Ovary (tissue), 9 donors: ENCODE data around the gene MAP3K12. TPM values are rescaled to one million over a fixed set of nuclear protein-coding genes. Genes with fewer than 3 reads are reported as not detected.

ENCODE experiments used
- DNase-seq, 5 donors: peaks; one replicate each; pipeline ENCODE4 v3.0.0-alpha.2; 2019 to 2020
- H3K27ac ChIP-seq, 2 donors: fragments of 200-600 bp; one replicate each; pipeline versions ENCODE4 v1.5.1 to v1.8.0; 2019 to 2022
- H3K27me3 ChIP-seq: fragments of 200-600 bp; one replicate; pipeline ENCODE4 v1.8.0; 2022
- H3K36me3 ChIP-seq: fragments of 200-600 bp; sonication (generic); one replicate; pipeline ENCODE4 v1.5.1; 2019
- H3K4me1 ChIP-seq: one replicate; pipeline ENCODE4 v1.8.1; 2013; ENCODE audit warnings: mild to moderate bottlenecking, moderate library complexity; ENCODE audit not compliant: insufficient read depth
- H3K4me3 ChIP-seq: fragments of 200-600 bp; sonication (generic); one replicate; pipeline ENCODE4 v1.5.1; 2017
- H3K9me3 ChIP-seq, 2 donors: fragments of 200-600 bp in 1 of 2; sonication (generic) in 1 of 2; one replicate each; pipeline versions ENCODE4 v1.5.1 to v1.8.1; 2013 to 2019; ENCODE audit warnings: mild to moderate bottlenecking in 1 of 2, moderate library complexity in 1 of 2
- EP300 ChIP-seq: sonication (generic); formaldehyde crosslinking; IDR thresholded peaks from one replicate; pipeline ENCODE4 v1.6.1; 2017; ENCODE audit warnings: antibody characterized with exemption
- POLR2A ChIP-seq: fragments of 450-650 bp; IDR thresholded peaks from one replicate; pipeline ENCODE4 v1.6.1; 2017; ENCODE audit warnings: antibody characterized with exemption, mild to moderate bottlenecking, moderate library complexity
- WGBS, 3 donors: extraction: QIAGEN DNeasy Blood & Tissue Kit in 1 of 3; methylation state at CpG; one replicate each; pipeline versions ENCODE4 v1.1.5 to v1.1.7; 2013 to 2017; 5-methylcytosine and 5-hydroxymethylcytosine counted together
- intact Hi-C, 4 donors: fragments of 100-400 bp; cut with DNase I; formaldehyde crosslinking; loops; one replicate each; pipeline versions ENCODE4 v1.11.0 to v1.15.1; 2022 to 2023
- polyA plus RNA-seq, 2 donors: library from polyadenylated mRNA; stranded (reverse); fragments of 200-250 nt in 1 of 2; fragments of 350-450 nt in 1 of 2; fragmentation: Illumina TruSeq in 1 of 2; extraction: RNeasy Lipid Tissue Mini Kit (QIAGEN cat#74804) in 1 of 2; gene quantifications; one replicate each; pipeline ENCODE4 v1.2.3, GENCODE V29; 2013 to 2014
- small RNA-seq: library from RNA; depleted of rRNA; stranded (forward); fragments of <200 nt; gene quantifications from one replicate; pipeline ENCODE3, GENCODE V24; 2016
- total RNA-seq, 7 donors: library from RNA; depleted of rRNA in 2 of 7; stranded (reverse); fragments of >200 nt in 2 of 7; fragmentation: NEBNext Ultra II Directional in 3 of 7; extraction: Animal tissue kit (Norgen Biotek cat#: 25700) in 3 of 7; gene quantifications; one replicate each; pipeline versions ENCODE4 v1.1.0 to v1.2.4, GENCODE V29; 2016 to 2023
- TF ChIP-seq, protein P1 (sequence below), 3 donors: fragments of 450-650 bp in 2 of 3; fragments of 200-600 bp in 1 of 3; IDR thresholded peaks; one replicate each; pipeline versions ENCODE4 v1.5.1 to v1.8.0; 2016 to 2022; ENCODE audit warnings: antibody characterized with exemption in 3 of 3, mild to moderate bottlenecking in 1 of 3
- donor health status: DM: no; HTN: no; CAD: no; lungs with moderate emphysema.
- donor health status: DM: no; HTN: no; CAD: no.
- donor health status: Bipolar disorder and iron deficiency.
- donor health status: DM: yes; HTN: yes; CAD: no.
- donor health status: DM: no; HTN: no; CAD: no.
- donor health status: DM: yes; HTN: yes; CAD: no.

The MAP3K12 gene
- total and polyA plus RNA-seq, 9 donors: 19.5 to 53.2 (median 30.8) TPM

DNA sequence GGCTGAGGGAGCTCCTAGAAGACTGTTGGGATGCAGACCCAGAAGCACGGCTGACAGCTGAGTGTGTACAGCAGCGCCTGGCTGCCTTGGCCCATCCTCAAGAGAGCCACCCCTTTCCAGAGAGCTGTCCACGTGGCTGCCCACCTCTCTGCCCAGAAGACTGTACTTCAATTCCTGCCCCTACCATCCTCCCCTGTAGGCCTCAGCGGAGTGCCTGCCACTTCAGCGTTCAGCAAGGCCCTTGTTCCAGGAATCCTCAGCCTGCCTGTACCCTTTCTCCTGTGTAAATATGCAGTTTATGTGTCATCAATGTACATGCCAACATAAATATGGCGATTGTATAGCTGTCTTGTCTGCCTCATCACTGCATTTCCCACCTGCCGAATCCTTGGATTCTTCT, 68.1 kb downstream of the MAP3K12 start:
- WGBS, 3 donors: 71 to 77% (median 76%) methylated on average over 7 of the region's 7 CpGs
- no peaks in the 10 kb centered on the region for H3K36me3 ChIP-seq
- H3K9me3 ChIP-seq: no peaks in the 10 kb centered on the region
- H3K4me3 ChIP-seq: no peak overlapping the region
- TF ChIP-seq, protein P1, sequence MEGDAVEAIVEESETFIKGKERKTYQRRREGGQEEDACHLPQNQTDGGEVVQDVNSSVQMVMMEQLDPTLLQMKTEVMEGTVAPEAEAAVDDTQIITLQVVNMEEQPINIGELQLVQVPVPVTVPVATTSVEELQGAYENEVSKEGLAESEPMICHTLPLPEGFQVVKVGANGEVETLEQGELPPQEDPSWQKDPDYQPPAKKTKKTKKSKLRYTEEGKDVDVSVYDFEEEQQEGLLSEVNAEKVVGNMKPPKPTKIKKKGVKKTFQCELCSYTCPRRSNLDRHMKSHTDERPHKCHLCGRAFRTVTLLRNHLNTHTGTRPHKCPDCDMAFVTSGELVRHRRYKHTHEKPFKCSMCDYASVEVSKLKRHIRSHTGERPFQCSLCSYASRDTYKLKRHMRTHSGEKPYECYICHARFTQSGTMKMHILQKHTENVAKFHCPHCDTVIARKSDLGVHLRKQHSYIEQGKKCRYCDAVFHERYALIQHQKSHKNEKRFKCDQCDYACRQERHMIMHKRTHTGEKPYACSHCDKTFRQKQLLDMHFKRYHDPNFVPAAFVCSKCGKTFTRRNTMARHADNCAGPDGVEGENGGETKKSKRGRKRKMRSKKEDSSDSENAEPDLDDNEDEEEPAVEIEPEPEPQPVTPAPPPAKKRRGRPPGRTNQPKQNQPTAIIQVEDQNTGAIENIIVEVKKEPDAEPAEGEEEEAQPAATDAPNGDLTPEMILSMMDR (IDR thresholded peaks at IDR 0.05): no peak
- TF ChIP-seq EP300 (no peak), POLR2A (no peak)
- intact Hi-C loops: no loop called here
- H3K27me3 ChIP-seq: no peaks in the 10 kb centered on the region
- H3K4me1 ChIP-seq: peaks cover 2% of the 10 kb centered on the region
- peak in 1 of 5 donors; percentile 23 for DNase-seq
- no peak overlapping the region for H3K27ac ChIP-seq

GRCh38 chr12:53430116-53430515, 69.1 kb downstream of the MAP3K12 start:
- H3K4me1 ChIP-seq: peaks cover 9% of the 10 kb centered on the region
- 79 to 83% (median 79%) methylated on average over 5 of the region's 5 CpGs for WGBS, 3 donors
- no peaks in the 10 kb centered on the region for H3K36me3 ChIP-seq
- H3K4me3 ChIP-seq: no peak overlapping the region
- H3K27me3 ChIP-seq: no peaks in the 10 kb centered on the region
- peak in 1 of 5 donors; percentile 23 for DNase-seq
- TF ChIP-seq, protein P1 (IDR thresholded peaks at IDR 0.05): no peak
- TF ChIP-seq EP300: no peak
- H3K9me3 ChIP-seq: no peaks in the 10 kb centered on the region
- no peak overlapping the region for H3K27ac ChIP-seq
- intact Hi-C loops: no loop called here

Small RNA genes within 50 kb of the gene (small RNA-seq; reads per million reads assigned to genes)
- not detected for gene AC023509.3

Other genes starting within 250 kb of the MAP3K12 start
- 1 to 10 TPM in 1 of 7 donors, under 1 TPM in 6; 0.11 to 1.6 (median 0.24) TPM for gene ESPL1, start 231.2 kb downstream of the MAP3K12 start, total RNA-seq
- under 1 TPM; 0.37 to 0.40 TPM for gene ESPL1, start 231.2 kb downstream of the MAP3K12 start, polyA plus RNA-seq
- gene PFDN5, start 203.9 kb downstream of the MAP3K12 start, total RNA-seq: 1,000 to 10,000 TPM in 2 of 7 donors, 100 to 1,000 TPM in 5; 603 to 1,792 (median 728) TPM
- 1,000 to 10,000 TPM; 1,635 to 1,700 TPM for gene PFDN5, start 203.9 kb downstream of the MAP3K12 start, polyA plus RNA-seq
- gene MYG1, start 199.8 kb downstream of the MAP3K12 start, total RNA-seq: 10 to 100 TPM; 45.3 to 80.3 (median 57.8) TPM
- 10 to 100 TPM; 29.9 to 75.5 TPM for gene MYG1, start 199.8 kb downstream of the MAP3K12 start, polyA plus RNA-seq
- 10 to 100 TPM; 23.4 to 47.6 (median 43.0) TPM for gene AAAS, start 177.8 kb downstream of the MAP3K12 start, total RNA-seq
- gene AAAS, start 177.8 kb downstream of the MAP3K12 start, polyA plus RNA-seq: 10 to 100 TPM; 41.4 to 42.9 TPM
- gene SP7, start 163.1 kb downstream of the MAP3K12 start, total RNA-seq: not detected
- gene SP7, start 163.1 kb downstream of the MAP3K12 start, polyA plus RNA-seq: under 1 TPM; 0.02 to 0.10 TPM
- gene SP1, start 119.3 kb downstream of the MAP3K12 start, total RNA-seq: 100 to 1,000 TPM in 2 of 7 donors, 10 to 100 TPM in 5; 48.7 to 109 (median 90.8) TPM
- 10 to 100 TPM; 25.7 to 59.2 TPM for gene SP1, start 119.3 kb downstream of the MAP3K12 start, polyA plus RNA-seq
- 10 to 100 TPM; 15.3 to 48.6 (median 35.0) TPM for gene AMHR2, start 75.6 kb downstream of the MAP3K12 start, total RNA-seq
- 10 to 100 TPM; 11.2 to 32.5 TPM for gene AMHR2, start 75.6 kb downstream of the MAP3K12 start, polyA plus RNA-seq
- 100 to 1,000 TPM in 4 of 7 donors, 10 to 100 TPM in 3; 46.1 to 131 (median 116) TPM for gene PRR13, start 57.7 kb downstream of the MAP3K12 start, total RNA-seq
- gene PRR13, start 57.7 kb downstream of the MAP3K12 start, polyA plus RNA-seq: 100 to 1,000 TPM; 125 to 320 TPM
- 1,000 to 10,000 TPM in 2 of 7 donors, 100 to 1,000 TPM in 5; 413 to 1,163 (median 948) TPM for gene PCBP2, start 47.4 kb downstream of the MAP3K12 start, total RNA-seq
- 1,000 to 10,000 TPM in 1 of 2 donors, 100 to 1,000 TPM in 1; 642 to 1,354 TPM for gene PCBP2, start 47.4 kb downstream of the MAP3K12 start, polyA plus RNA-seq
- gene TARBP2, start 1.8 kb upstream of the MAP3K12 start, total RNA-seq: 10 to 100 TPM; 14.1 to 25.6 (median 21.9) TPM
- 10 to 100 TPM in 1 of 2 donors, 1 to 10 TPM in 1; 9.8 to 19.9 TPM for gene TARBP2, start 1.8 kb upstream of the MAP3K12 start, polyA plus RNA-seq
- 1 to 10 TPM in 1 of 7 donors, under 1 TPM in 1, not detected in 5; 0.68 to 1.1 TPM for gene NPFF, start 8.0 kb upstream of the MAP3K12 start, total RNA-seq
- not detected for gene NPFF, start 8.0 kb upstream of the MAP3K12 start, polyA plus RNA-seq
- gene ATF7, start 126.9 kb upstream of the MAP3K12 start, total RNA-seq: 10 to 100 TPM; 19.8 to 60.8 (median 41.3) TPM
- 10 to 100 TPM; 25.1 to 68.5 TPM for gene ATF7, start 126.9 kb upstream of the MAP3K12 start, polyA plus RNA-seq
- gene ATP5MC2, start 176.6 kb upstream of the MAP3K12 start, total RNA-seq: 100 to 1,000 TPM; 241 to 345 (median 289) TPM
- 100 to 1,000 TPM; 438 to 485 TPM for gene ATP5MC2, start 176.6 kb upstream of the MAP3K12 start, polyA plus RNA-seq
- 100 to 1,000 TPM in 5 of 7 donors, 10 to 100 TPM in 2; 52.2 to 170 (median 134) TPM for gene CALCOCO1, start 228.0 kb upstream of the MAP3K12 start, total RNA-seq
- gene CALCOCO1, start 228.0 kb upstream of the MAP3K12 start, polyA plus RNA-seq: 100 to 1,000 TPM; 142 to 202 TPM